Measurements from ENCODE around the gene MICALL2.

MICALL2 gene

DNA sequence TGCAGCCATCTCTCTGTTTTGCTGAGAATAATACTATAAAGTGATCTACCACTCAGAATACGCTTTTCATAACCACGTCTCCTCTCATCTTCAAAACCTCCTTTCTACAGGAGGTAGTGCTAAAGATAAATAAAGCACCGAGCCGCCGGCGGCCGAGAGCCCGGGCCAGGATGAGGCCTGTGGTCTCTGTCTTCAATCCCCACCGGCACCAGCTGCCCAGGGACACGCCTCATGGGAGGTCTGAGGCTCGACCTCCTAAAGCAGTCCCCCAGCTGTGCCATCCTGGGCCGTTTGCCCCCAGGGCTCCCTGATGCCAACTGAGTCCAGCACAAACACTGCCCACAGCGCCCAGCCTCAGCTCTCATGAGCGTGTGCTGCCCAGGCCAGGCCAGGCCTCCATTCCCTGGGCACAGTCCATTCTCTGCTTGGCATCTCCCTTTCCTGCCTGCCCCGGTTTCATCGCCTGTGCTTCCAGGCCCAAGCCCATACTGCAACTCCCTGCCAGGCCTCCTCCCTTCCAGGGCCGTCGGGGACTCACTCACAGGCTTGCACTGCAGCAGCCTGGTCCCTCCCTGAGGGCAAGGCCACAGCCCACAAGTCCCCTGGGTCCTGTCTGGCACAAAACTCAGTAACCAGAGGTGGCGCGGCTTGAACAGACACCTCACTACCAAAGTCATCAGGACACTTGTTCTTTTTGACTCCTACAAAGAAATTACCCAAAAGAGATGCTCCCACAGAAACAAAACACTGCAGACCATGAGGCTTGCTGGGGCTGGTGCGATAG lies 42.4 kb upstream of the MICALL2 start:
- peaks cover 29% of the 10 kb centered on the region for H3K4me1 ChIP-seq (ENCODE audit: insufficient read depth, low read length, poor library complexity, severe bottlenecking)
- H3K4me3 ChIP-seq (ENCODE audit: low read length, poor library complexity, severe bottlenecking): peak overlapping the region; percentile 85
- H3K27me3 ChIP-seq (ENCODE audit: insufficient read depth, low read length, poor library complexity, severe bottlenecking): no peaks in the 10 kb centered on the region
- H3K4me2 ChIP-seq (ENCODE audit: low read depth, low read length, poor library complexity, severe bottlenecking): peak overlapping the region; percentile 97
- peak overlapping the region; percentile 22 for H3K9ac ChIP-seq (ENCODE audit: low read depth, low read length, poor library complexity, severe bottlenecking)
- peaks cover 43% of the 10 kb centered on the region for H4K20me1 ChIP-seq (ENCODE audit: insufficient read depth, low read length, poor library complexity, severe bottlenecking)
- peaks cover 57% of the 10 kb centered on the region for H3K79me2 ChIP-seq (ENCODE audit: insufficient read depth, low read length)
- H3K36me3 ChIP-seq (ENCODE audit: insufficient read depth, low read length): peaks cover 45% of the 10 kb centered on the region; the same call in 1 of the 2 replicates
- 0 out of 2 replicates have a peak, but pooled peaks cover 4% of the 10 kb centered on the region for H3F3A ChIP-seq (ENCODE audit: low read depth)
- H3K9me2 ChIP-seq (replicated peaks; ENCODE audit: low read depth, low read length): no peaks in the 10 kb centered on the region
- TF ChIP-seq, protein P1, sequence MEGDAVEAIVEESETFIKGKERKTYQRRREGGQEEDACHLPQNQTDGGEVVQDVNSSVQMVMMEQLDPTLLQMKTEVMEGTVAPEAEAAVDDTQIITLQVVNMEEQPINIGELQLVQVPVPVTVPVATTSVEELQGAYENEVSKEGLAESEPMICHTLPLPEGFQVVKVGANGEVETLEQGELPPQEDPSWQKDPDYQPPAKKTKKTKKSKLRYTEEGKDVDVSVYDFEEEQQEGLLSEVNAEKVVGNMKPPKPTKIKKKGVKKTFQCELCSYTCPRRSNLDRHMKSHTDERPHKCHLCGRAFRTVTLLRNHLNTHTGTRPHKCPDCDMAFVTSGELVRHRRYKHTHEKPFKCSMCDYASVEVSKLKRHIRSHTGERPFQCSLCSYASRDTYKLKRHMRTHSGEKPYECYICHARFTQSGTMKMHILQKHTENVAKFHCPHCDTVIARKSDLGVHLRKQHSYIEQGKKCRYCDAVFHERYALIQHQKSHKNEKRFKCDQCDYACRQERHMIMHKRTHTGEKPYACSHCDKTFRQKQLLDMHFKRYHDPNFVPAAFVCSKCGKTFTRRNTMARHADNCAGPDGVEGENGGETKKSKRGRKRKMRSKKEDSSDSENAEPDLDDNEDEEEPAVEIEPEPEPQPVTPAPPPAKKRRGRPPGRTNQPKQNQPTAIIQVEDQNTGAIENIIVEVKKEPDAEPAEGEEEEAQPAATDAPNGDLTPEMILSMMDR (conservative IDR thresholded peaks at IDR 0.05; ENCODE audit: low read length): no peak
- TF ChIP-seq EZH2phosphoT487 (IDR thresholded peaks at IDR 0.05; ENCODE audit: borderline replicate concordance): no peak
- no peak overlapping the region for H2AFZ ChIP-seq (ENCODE audit: low read length)
- H3K9me3 ChIP-seq (ENCODE audit: insufficient read depth, low read depth, low read length): no peaks in the 10 kb centered on the region

- peaks cover 18% of the 10 kb centered on the region for H3K4me1 ChIP-seq (ENCODE audit: insufficient read depth, low read length, poor library complexity, severe bottlenecking)
- no peaks in the 10 kb centered on the region for H3K9me2 ChIP-seq (replicated peaks; ENCODE audit: low read depth, low read length)
- H4K20me1 ChIP-seq (ENCODE audit: insufficient read depth, low read length, poor library complexity, severe bottlenecking): peaks cover 43% of the 10 kb centered on the region
- no peak for TF ChIP-seq EZH2phosphoT487 (IDR thresholded peaks at IDR 0.05; ENCODE audit: borderline replicate concordance)
- TF ChIP-seq, protein P1 (conservative IDR thresholded peaks at IDR 0.05; ENCODE audit: low read length): no peak
- H3K9ac ChIP-seq (ENCODE audit: low read depth, low read length, poor library complexity, severe bottlenecking): no peak overlapping the region
- H3F3A ChIP-seq (ENCODE audit: low read depth): no peaks in the 10 kb centered on the region
- no peak overlapping the region for H2AFZ ChIP-seq (ENCODE audit: low read length)
- H3K36me3 ChIP-seq (ENCODE audit: insufficient read depth, low read length): peaks cover 58% of the 10 kb centered on the region; the same call in 1 of the 2 replicates
- H3K4me3 ChIP-seq (ENCODE audit: low read length, poor library complexity, severe bottlenecking): no peak overlapping the region
- H3K27me3 ChIP-seq (ENCODE audit: insufficient read depth, low read length, poor library complexity, severe bottlenecking): no peaks in the 10 kb centered on the region
- no peak overlapping the region for H3K4me2 ChIP-seq (ENCODE audit: low read depth, low read length, poor library complexity, severe bottlenecking)
- no peaks in the 10 kb centered on the region for H3K9me3 ChIP-seq (ENCODE audit: insufficient read depth, low read depth, low read length)
- peaks cover 47% of the 10 kb centered on the region for H3K79me2 ChIP-seq (ENCODE audit: insufficient read depth, low read length)
Observed at GRCh38 chr7:1500064-1500807, 41.0 kb upstream of the MICALL2 start.

DNA sequence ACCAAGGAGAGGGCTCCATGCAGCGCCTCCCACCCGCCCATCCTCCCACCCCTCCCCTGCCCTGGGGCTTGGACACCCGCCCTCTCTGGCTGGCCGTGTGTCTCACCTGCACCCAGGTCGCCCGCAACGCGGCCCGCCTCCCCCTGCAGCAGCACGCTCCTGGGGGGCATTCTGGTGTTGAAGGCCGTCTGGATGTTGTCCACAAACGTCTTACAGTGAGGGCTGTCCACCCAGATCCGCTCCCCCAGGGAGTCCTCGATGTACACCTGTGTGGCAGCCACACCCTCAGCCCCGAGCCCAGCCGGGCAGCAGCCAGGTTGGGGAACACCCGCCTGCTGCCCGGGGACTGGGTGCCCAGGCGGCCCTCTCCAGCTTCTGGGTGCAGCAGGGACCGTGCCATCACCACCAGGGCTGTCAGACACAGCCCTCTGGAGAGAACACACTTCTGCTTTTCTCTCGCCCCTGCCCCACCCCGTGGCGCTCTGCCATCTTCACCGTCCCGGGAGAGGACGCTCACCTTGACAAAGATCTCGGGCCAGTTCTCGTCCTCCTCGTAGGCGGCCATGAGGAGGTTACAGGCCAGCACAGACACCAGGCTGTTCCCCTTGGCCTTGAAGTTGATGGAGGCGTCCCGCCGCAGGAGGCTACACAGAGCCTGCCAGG lies 40.2 kb upstream of the MICALL2 start:
- Histone ChIP-seq H3K4me1 (ENCODE audit: insufficient read depth, low read length, poor library complexity, severe bottlenecking) (peaks cover 16% of the 10 kb centered on the region), H3K4me2 (ENCODE audit: low read depth, low read length, poor library complexity, severe bottlenecking) (no peak overlapping the region), H3K9me2 (replicated peaks; ENCODE audit: low read depth, low read length) (no peaks in the 10 kb centered on the region), H3F3A (ENCODE audit: low read depth) (no peaks in the 10 kb centered on the region), H3K36me3 (ENCODE audit: insufficient read depth, low read length) (peaks cover 59% of the 10 kb centered on the region; the same call in 1 of the 2 replicates), H3K79me2 (ENCODE audit: insufficient read depth, low read length) (peaks cover 43% of the 10 kb centered on the region), H3K9ac (ENCODE audit: low read depth, low read length, poor library complexity, severe bottlenecking) (no peak overlapping the region), H2AFZ (ENCODE audit: low read length) (no peak overlapping the region), H3K4me3 (ENCODE audit: low read length, poor library complexity, severe bottlenecking) (no peak overlapping the region), H3K27me3 (ENCODE audit: insufficient read depth, low read length, poor library complexity, severe bottlenecking) (no peaks in the 10 kb centered on the region), H3K9me3 (ENCODE audit: insufficient read depth, low read depth, low read length) (no peaks in the 10 kb centered on the region), H4K20me1 (ENCODE audit: insufficient read depth, low read length, poor library complexity, severe bottlenecking) (peaks cover 46% of the 10 kb centered on the region)
- no peak for TF ChIP-seq EZH2phosphoT487 (IDR thresholded peaks at IDR 0.05; ENCODE audit: borderline replicate concordance)
- TF ChIP-seq, protein P1 (conservative IDR thresholded peaks at IDR 0.05; ENCODE audit: low read length): no peak
